Prostate gland (tissue), 2 donors: ENCODE results near the gene WDR90. TPM values are rescaled to one million over a fixed set of nuclear protein-coding genes. Genes with fewer than 3 reads are reported as not detected.

Source experiments
- DNase-seq: peaks from one replicate; pipeline ENCODE4 v3.0.0-alpha.2; 2019; ENCODE audit warnings: low spot score
- H3K27ac ChIP-seq, 2 donors: fragments of 200-600 bp; sonication (generic); 2 replicates each; pipeline ENCODE4 v1.5.1; 2017 to 2019
- H3K27me3 ChIP-seq: fragments of 200-600 bp; sonication (generic); replicated peaks from 2 replicates; pipeline ENCODE4 v1.5.1; 2019; ENCODE audit not compliant: insufficient read depth
- H3K36me3 ChIP-seq, 2 donors: fragments of 200-600 bp; sonication (generic); 1 replicate in 1 of 2; 2 replicates in 1 of 2; pipeline versions ENCODE4 v1.5.1 to v1.8.1; 2017 to 2019
- H3K4me1 ChIP-seq: fragments of 200-600 bp; sonication (generic); replicated peaks from 2 replicates; pipeline ENCODE4 v1.5.1; 2019
- H3K4me3 ChIP-seq, 2 donors: fragments of 200-600 bp; sonication (generic); 2 replicates each; pipeline ENCODE4 v1.5.1; 2017 to 2019
- H3K9me3 ChIP-seq: fragments of 200-600 bp; sonication (generic); 2 replicates; pipeline ENCODE4 v1.5.1; 2017
- CTCF ChIP-seq, 4 experiments: fragments of 200-600 bp in 2 of 4; fragments of 450-650 bp in 2 of 4; sonication (generic) in 2 of 4; IDR thresholded peaks; 1 replicate in 3 of 4; 2 replicates in 1 of 4; pipeline ENCODE4 v1.5.1; 2016 to 2019; ENCODE audit warnings: antibody characterized with exemption in 4 of 4, mild to moderate bottlenecking in 2 of 4, moderate library complexity in 2 of 4
- POLR2A ChIP-seq: fragments of 450-650 bp; IDR thresholded peaks from one replicate; pipeline ENCODE4 v1.6.1; 2016; ENCODE audit warnings: antibody characterized with exemption, mild to moderate bottlenecking
- POLR2AphosphoS5 ChIP-seq: sonication (generic); formaldehyde crosslinking; IDR thresholded peaks from one replicate; pipeline ENCODE4 v1.6.1; 2017; ENCODE audit warnings: antibody characterized with exemption
- WGBS: methylation state at CpG from one replicate; pipeline ENCODE4 v1.1.5; 2018; 5-methylcytosine and 5-hydroxymethylcytosine counted together
- intact Hi-C: fragments of 100-400 bp; cut with DNase I; formaldehyde crosslinking; loops from one replicate; pipeline ENCODE4 v1.14.2; 2022
- total RNA-seq, 2 donors: library from RNA; depleted of rRNA; stranded (reverse); fragments of >200 nt; gene quantifications; one replicate each; pipeline ENCODE4 v1.1.0, GENCODE V29; 2016

Gene WDR90
- total RNA-seq, 2 donors from 2014 or later: 36.8 to 60.4 TPM

GRCh38 chr16:662597-662996 is 13.4 kb downstream of the WDR90 start:
- no peak overlapping the region for H3K27ac ChIP-seq
- H3K27me3 ChIP-seq: no peaks in the 10 kb centered on the region
- peaks cover 3% of the 10 kb centered on the region for H3K4me1 ChIP-seq
- 95% methylated on average over 20 of the region's 21 CpGs for WGBS
- H3K36me3 ChIP-seq: no peaks in the 10 kb centered on the region
- TF ChIP-seq POLR2A: no peak
- no peak for TF ChIP-seq POLR2AphosphoS5
- TF ChIP-seq CTCF (IDR thresholded peaks at IDR 0.05): no peak
- H3K4me3 ChIP-seq: no peak overlapping the region
- no peaks in the 10 kb centered on the region for H3K9me3 ChIP-seq
- intact Hi-C loops: no loop called here
- no peak for DNase-seq

GRCh38 chr16:666572-666971 is 17.4 kb downstream of the WDR90 start:
- H3K9me3 ChIP-seq: no peaks in the 10 kb centered on the region
- H3K4me3 ChIP-seq: no peak overlapping the region
- no peaks in the 10 kb centered on the region for H3K27me3 ChIP-seq
- WGBS: 86% methylated on average over 13 of the region's 13 CpGs
- H3K27ac ChIP-seq: no peak overlapping the region
- intact Hi-C loops: no loop called here
- H3K4me1 ChIP-seq: peaks cover 7% of the 10 kb centered on the region
- TF ChIP-seq CTCF (IDR thresholded peaks at IDR 0.05): no peak
- TF ChIP-seq POLR2AphosphoS5: no peak
- TF ChIP-seq POLR2A: no peak
- DNase-seq: no peak
- H3K36me3 ChIP-seq: peaks cover 3 to 16% of the 10 kb centered on the region in 2 donors

- Histone ChIP-seq H3K27me3 (no peaks in the 10 kb centered on the region), H3K9me3 (no peaks in the 10 kb centered on the region), H3K4me3 (no peak overlapping the region), H3K36me3 (peaks cover 9 to 23% of the 10 kb centered on the region in 2 donors), H3K4me1 (peaks cover 7% of the 10 kb centered on the region), H3K27ac (peak overlapping the region; percentile 29 to 84)
- DNase-seq: no peak
- intact Hi-C loops: no loop called here
- 70% methylated on average over 22 of the region's 22 CpGs for WGBS
- TF ChIP-seq CTCF (IDR thresholded peaks at IDR 0.05) (no peak), POLR2AphosphoS5 (no peak), POLR2A (no peak)
Observed at GRCh38 chr16:667113-667779, 18.1 kb downstream of the WDR90 start.

- under 1% methylated on average over 75 of the region's 78 CpGs for WGBS
- peak; percentile 69 for TF ChIP-seq POLR2AphosphoS5
- peak; percentile 75 for TF ChIP-seq POLR2A
- TF ChIP-seq CTCF (IDR thresholded peaks at IDR 0.05): peak; percentile 88 to 99 (median 96)
Observed at GRCh38 chr16:667780-668518, 18.8 kb downstream of the WDR90 start, which contains the start of gene RHOT2. Gene RHOT2 (plus strand): TSS chr16:668132. CDS start chr16:668200, 68 bp downstream.

More at GRCh38 chr16:667780-668518, 18.8 kb downstream of the WDR90 start, which contains the start of gene RHOT2:
- Histone ChIP-seq H3K36me3 (peaks cover 14 to 30% of the 10 kb centered on the region in 2 donors), H3K4me3 (peak within 1 kb of the TSS; percentile 73 to 99), H3K27me3 (no peaks in the 10 kb centered on the region), H3K9me3 (no peaks in the 10 kb centered on the region), H3K4me1 (peaks cover 7% of the 10 kb centered on the region), H3K27ac (peak within 1 kb of the TSS; percentile 84 to 86)
- intact Hi-C loops: no loop called here
- DNase-seq: peak; percentile 88
